Measurements from ENCODE around the gene DMRT1.

DNA sequence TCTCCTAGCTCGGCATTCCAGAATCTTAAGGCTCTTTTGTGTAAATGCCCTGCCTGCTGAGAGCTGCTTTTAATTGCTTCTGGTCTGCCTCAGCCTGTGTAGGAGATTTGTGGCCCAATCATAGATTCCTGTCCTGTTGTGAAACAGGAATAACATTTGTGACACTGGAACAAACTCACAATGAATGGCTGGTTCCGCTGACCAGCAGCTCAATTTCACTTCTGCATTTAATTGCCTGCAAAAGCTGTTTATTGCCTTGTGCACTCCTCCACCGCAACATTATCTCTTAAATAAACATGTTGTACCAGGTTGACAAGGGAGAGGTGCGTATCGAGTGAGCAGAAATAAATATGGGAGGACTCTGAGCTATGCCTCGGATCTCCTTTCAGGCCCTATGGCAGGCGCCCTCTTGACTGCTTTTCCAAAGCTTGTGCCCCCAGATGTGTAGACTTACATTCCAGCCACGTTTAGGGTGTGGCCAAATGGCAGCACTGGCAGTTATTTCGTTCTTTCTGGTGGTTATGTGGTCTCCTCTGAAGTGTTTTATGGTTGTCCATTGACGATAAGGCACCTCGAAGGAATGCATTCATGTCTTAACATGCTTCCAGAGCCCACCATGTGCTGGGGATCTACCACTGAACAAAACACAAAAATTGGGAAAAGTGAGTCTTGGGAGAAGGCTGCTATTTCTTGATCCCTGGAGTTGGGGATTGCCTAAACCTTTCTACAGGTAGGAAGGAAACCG, 58.1 kb downstream of the DMRT1 start:
- TF ChIP-seq CTCF (conservative IDR thresholded peaks at IDR 0.05 in 1 of 2, IDR thresholded peaks at IDR 0.05 in 1 of 2; ENCODE audit: extremely low read depth in 1 of 2, insufficient read depth in 1 of 2, low read depth in 1 of 2, low read length in 2 of 2) (no peak), EZH2 (IDR thresholded peaks at IDR 0.05; ENCODE audit: borderline replicate concordance, low read length) (no peak)
